T47D (cell line): ENCODE measurements around the gene ZNF836.

Source experiments
- DNase-seq, 2 experiments: peaks; one replicate each; pipeline versions ENCODE4 v3.0.0 to v3.0.0-alpha.2; 2011 to 2012; ENCODE audit warnings: low read depth in 1 of 2, low spot score in 1 of 2
- JUND ChIP-seq: IDR thresholded peaks from 2 replicates; pipeline ENCODE4 v1.6.1; 2012; ENCODE audit warnings: low read depth
- in situ Hi-C: cut with HindIII; loops from 2 replicates; pipeline ENCODE4 v1.10.0; 2016; ENCODE audit warnings: low sequenced_read_pairs, low pct_unique_long_range_greater_than_20kb

Gene ZNF836

GRCh38 chr19:52114691-52115090 lies 56.7 kb downstream of the ZNF836 start:
- no peak for DNase-seq
- in situ Hi-C loops: no loop called here
- no peak for TF ChIP-seq JUND

GRCh38 chr19:52112624-52113023 lies 58.8 kb downstream of the ZNF836 start:
- no peak for TF ChIP-seq JUND
- no peak for DNase-seq
- in situ Hi-C loops: no loop called here

- TF ChIP-seq JUND: no peak
- no peak for DNase-seq
- in situ Hi-C loops: no loop called here
Measured at GRCh38 chr19:52110780-52111179, 60.6 kb downstream of the ZNF836 start.
